ENCODE measurements around the gene TMEM140. TPM values are rescaled to one million over a fixed set of nuclear protein-coding genes. Genes with fewer than 3 reads are reported as not detected.

The TMEM140 gene
- total RNA-seq, 1 experiment from 2014 or later: 3.2 TPM

DNA sequence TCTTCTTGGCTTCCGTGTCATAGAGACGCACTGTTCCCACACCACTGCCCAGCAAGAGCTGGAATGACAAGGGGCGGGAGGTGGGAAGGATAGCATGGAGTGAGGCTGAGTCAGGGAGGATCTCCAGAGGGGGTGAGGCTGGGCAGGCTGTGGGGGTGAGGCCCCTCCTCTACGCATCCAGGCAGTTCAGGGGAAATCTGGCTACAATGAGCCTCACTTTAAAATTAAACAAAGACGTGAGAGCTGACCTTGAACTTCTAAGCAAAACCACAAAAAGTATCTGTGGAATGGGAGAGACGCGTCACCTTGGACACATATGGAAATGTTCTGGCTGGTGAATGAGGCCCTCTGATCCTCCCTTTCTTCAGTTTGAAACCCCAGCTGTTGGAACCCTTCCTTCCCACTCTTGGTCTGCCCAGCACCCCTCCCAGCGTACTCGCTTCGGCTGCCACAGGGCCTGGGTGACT is 45.8 kb downstream of the TMEM140 start:
- H3K27ac ChIP-seq (ENCODE audit: low read length): no peak overlapping the region
- TF ChIP-seq POLR2AphosphoS5 (IDR thresholded peaks at IDR 0.05; ENCODE audit: low read depth, low read length) (no peak), SIN3A (IDR thresholded peaks at IDR 0.05; ENCODE audit: borderline replicate concordance, insufficient read depth, low read depth, low read length) (no peak)
- in situ Hi-C loops (cut with HindIII; ENCODE audit: low pct_unique_long_range_greater_than_20kb, low sequenced_read_pairs) (no loop called here), intact Hi-C loops (cut with micrococcal nuclease; ENCODE audit: unreplicated experiment) (no loop called here)
- DNase-seq (ENCODE audit: low read depth, low spot score): no peak
- H3K36me3 ChIP-seq (ENCODE audit: control insufficient read depth, insufficient read depth, low read length): no peaks in the 10 kb centered on the region
- POLR2A ChIA-PET: no interaction called here
- H3K4me3 ChIP-seq (ENCODE audit: low read depth in 2 of 2, low read length in 2 of 2): no peak overlapping the region
- no peaks in the 10 kb centered on the region for H3K4me1 ChIP-seq (ENCODE audit: control insufficient read depth, insufficient read depth, low read length)
- BruUV-seq (replicated peaks): no TSS peak
- CTCF ChIA-PET: no interaction called here
- ATAC-seq: no peak
- H3K9me3 ChIP-seq (ENCODE audit: control insufficient read depth, insufficient read depth, low read depth, low read length): no peaks in the 10 kb centered on the region
- no peaks in the 10 kb centered on the region for H3K27me3 ChIP-seq (ENCODE audit: control insufficient read depth, insufficient read depth, low read length)

- CTCF ChIA-PET: no interaction called here
- POLR2A ChIA-PET: no interaction called here
- TF ChIP-seq, protein P1, sequence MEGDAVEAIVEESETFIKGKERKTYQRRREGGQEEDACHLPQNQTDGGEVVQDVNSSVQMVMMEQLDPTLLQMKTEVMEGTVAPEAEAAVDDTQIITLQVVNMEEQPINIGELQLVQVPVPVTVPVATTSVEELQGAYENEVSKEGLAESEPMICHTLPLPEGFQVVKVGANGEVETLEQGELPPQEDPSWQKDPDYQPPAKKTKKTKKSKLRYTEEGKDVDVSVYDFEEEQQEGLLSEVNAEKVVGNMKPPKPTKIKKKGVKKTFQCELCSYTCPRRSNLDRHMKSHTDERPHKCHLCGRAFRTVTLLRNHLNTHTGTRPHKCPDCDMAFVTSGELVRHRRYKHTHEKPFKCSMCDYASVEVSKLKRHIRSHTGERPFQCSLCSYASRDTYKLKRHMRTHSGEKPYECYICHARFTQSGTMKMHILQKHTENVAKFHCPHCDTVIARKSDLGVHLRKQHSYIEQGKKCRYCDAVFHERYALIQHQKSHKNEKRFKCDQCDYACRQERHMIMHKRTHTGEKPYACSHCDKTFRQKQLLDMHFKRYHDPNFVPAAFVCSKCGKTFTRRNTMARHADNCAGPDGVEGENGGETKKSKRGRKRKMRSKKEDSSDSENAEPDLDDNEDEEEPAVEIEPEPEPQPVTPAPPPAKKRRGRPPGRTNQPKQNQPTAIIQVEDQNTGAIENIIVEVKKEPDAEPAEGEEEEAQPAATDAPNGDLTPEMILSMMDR (IDR thresholded peaks at IDR 0.05): no peak
- TF ChIP-seq SIN3A (IDR thresholded peaks at IDR 0.05; ENCODE audit: borderline replicate concordance, insufficient read depth, low read depth, low read length) (no peak), POLR2AphosphoS5 (IDR thresholded peaks at IDR 0.05; ENCODE audit: low read depth, low read length) (no peak), TCF7L2 (IDR thresholded peaks at IDR 0.05; ENCODE audit: low read depth, low read length) (no peak)
- TF ChIP-seq, protein P2, sequence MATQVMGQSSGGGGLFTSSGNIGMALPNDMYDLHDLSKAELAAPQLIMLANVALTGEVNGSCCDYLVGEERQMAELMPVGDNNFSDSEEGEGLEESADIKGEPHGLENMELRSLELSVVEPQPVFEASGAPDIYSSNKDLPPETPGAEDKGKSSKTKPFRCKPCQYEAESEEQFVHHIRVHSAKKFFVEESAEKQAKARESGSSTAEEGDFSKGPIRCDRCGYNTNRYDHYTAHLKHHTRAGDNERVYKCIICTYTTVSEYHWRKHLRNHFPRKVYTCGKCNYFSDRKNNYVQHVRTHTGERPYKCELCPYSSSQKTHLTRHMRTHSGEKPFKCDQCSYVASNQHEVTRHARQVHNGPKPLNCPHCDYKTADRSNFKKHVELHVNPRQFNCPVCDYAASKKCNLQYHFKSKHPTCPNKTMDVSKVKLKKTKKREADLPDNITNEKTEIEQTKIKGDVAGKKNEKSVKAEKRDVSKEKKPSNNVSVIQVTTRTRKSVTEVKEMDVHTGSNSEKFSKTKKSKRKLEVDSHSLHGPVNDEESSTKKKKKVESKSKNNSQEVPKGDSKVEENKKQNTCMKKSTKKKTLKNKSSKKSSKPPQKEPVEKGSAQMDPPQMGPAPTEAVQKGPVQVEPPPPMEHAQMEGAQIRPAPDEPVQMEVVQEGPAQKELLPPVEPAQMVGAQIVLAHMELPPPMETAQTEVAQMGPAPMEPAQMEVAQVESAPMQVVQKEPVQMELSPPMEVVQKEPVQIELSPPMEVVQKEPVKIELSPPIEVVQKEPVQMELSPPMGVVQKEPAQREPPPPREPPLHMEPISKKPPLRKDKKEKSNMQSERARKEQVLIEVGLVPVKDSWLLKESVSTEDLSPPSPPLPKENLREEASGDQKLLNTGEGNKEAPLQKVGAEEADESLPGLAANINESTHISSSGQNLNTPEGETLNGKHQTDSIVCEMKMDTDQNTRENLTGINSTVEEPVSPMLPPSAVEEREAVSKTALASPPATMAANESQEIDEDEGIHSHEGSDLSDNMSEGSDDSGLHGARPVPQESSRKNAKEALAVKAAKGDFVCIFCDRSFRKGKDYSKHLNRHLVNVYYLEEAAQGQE (IDR thresholded peaks at IDR 0.05; ENCODE audit: insufficient read depth in 1 of 2, low read depth in 2 of 2, low read length in 1 of 2): no peak
- H3K36me3 ChIP-seq (ENCODE audit: control insufficient read depth, insufficient read depth, low read length): no peaks in the 10 kb centered on the region
- ATAC-seq (no peak), DNase-seq (ENCODE audit: low read depth, low spot score) (no peak)
- H3K4me3 ChIP-seq (ENCODE audit: low read depth in 2 of 2, low read length in 2 of 2): no peak overlapping the region
- BruUV-seq (replicated peaks): no TSS peak
- intact Hi-C loops (cut with micrococcal nuclease; ENCODE audit: unreplicated experiment) (no loop called here), in situ Hi-C loops (cut with HindIII; ENCODE audit: low pct_unique_long_range_greater_than_20kb, low sequenced_read_pairs) (no loop called here)
- H3K27ac ChIP-seq (ENCODE audit: low read length): no peak overlapping the region
- no peaks in the 10 kb centered on the region for H3K4me1 ChIP-seq (ENCODE audit: control insufficient read depth, insufficient read depth, low read length)
- no peaks in the 10 kb centered on the region for H3K27me3 ChIP-seq (ENCODE audit: control insufficient read depth, insufficient read depth, low read length)
- H3K9me3 ChIP-seq (ENCODE audit: control insufficient read depth, insufficient read depth, low read depth, low read length): no peaks in the 10 kb centered on the region
Measured at GRCh38 chr7:135194494-135195095, 46.7 kb downstream of the TMEM140 start.

GRCh38 chr7:135195156-135195555 is 47.3 kb downstream of the TMEM140 start:
- intact Hi-C loops (cut with micrococcal nuclease; ENCODE audit: unreplicated experiment) (no loop called here), in situ Hi-C loops (cut with HindIII; ENCODE audit: low pct_unique_long_range_greater_than_20kb, low sequenced_read_pairs) (no loop called here)
- TF ChIP-seq SIN3A (IDR thresholded peaks at IDR 0.05; ENCODE audit: borderline replicate concordance, insufficient read depth, low read depth, low read length) (no peak), POLR2AphosphoS5 (IDR thresholded peaks at IDR 0.05; ENCODE audit: low read depth, low read length) (no peak), TCF7L2 (IDR thresholded peaks at IDR 0.05; ENCODE audit: low read depth, low read length) (no peak)
- TF ChIP-seq, protein P1 (IDR thresholded peaks at IDR 0.05): no peak
- TF ChIP-seq, protein P2 (IDR thresholded peaks at IDR 0.05; ENCODE audit: insufficient read depth in 1 of 2, low read depth in 2 of 2, low read length in 1 of 2): no peak
- ATAC-seq: no peak
- H3K36me3 ChIP-seq (ENCODE audit: control insufficient read depth, insufficient read depth, low read length): no peaks in the 10 kb centered on the region
- no peaks in the 10 kb centered on the region for H3K27me3 ChIP-seq (ENCODE audit: control insufficient read depth, insufficient read depth, low read length)
- no peak overlapping the region for H3K27ac ChIP-seq (ENCODE audit: low read length)
- no peak overlapping the region for H3K4me3 ChIP-seq (ENCODE audit: low read depth in 2 of 2, low read length in 2 of 2)
- no TSS peak for BruUV-seq (replicated peaks)
- DNase-seq (ENCODE audit: low read depth, low spot score): no peak
- no peaks in the 10 kb centered on the region for H3K4me1 ChIP-seq (ENCODE audit: control insufficient read depth, insufficient read depth, low read length)
- H3K9me3 ChIP-seq (ENCODE audit: control insufficient read depth, insufficient read depth, low read depth, low read length): no peaks in the 10 kb centered on the region
- CTCF ChIA-PET: no interaction called here
- POLR2A ChIA-PET: no interaction called here

All from Panc1 (cell line).